Fibroblast of mammary gland (primary cell): ENCODE measurements around the gene OTUD4.
A peak's percentile ranks its signal among the peaks of the same experiment; 100 is the strongest.
"Not testable (repeated sequence)": the region's sequence is repeated elsewhere in the genome, so short reads cannot be mapped to it uniquely, and the experiment has no call there.

Experiments
- DNase-seq: peaks from one replicate; pipeline ENCODE4 v3.0.0-alpha.2; 2010; ENCODE audit warnings: low read depth
- H3K4me3 ChIP-seq: 2 replicates; pipeline ENCODE4 v1.5.1; 2011; ENCODE audit warnings: low read depth, mild to moderate bottlenecking, low read length, moderate library complexity; ENCODE audit not compliant: control insufficient read depth
- TF ChIP-seq, protein P1 (sequence below): conservative IDR thresholded peaks from 2 replicates; pipeline ENCODE4 v1.5.1; 2011; ENCODE audit warnings: low read depth, low read length, inconsistent platforms; ENCODE audit not compliant: control insufficient read depth, insufficient read depth

Gene OTUD4, protein sequence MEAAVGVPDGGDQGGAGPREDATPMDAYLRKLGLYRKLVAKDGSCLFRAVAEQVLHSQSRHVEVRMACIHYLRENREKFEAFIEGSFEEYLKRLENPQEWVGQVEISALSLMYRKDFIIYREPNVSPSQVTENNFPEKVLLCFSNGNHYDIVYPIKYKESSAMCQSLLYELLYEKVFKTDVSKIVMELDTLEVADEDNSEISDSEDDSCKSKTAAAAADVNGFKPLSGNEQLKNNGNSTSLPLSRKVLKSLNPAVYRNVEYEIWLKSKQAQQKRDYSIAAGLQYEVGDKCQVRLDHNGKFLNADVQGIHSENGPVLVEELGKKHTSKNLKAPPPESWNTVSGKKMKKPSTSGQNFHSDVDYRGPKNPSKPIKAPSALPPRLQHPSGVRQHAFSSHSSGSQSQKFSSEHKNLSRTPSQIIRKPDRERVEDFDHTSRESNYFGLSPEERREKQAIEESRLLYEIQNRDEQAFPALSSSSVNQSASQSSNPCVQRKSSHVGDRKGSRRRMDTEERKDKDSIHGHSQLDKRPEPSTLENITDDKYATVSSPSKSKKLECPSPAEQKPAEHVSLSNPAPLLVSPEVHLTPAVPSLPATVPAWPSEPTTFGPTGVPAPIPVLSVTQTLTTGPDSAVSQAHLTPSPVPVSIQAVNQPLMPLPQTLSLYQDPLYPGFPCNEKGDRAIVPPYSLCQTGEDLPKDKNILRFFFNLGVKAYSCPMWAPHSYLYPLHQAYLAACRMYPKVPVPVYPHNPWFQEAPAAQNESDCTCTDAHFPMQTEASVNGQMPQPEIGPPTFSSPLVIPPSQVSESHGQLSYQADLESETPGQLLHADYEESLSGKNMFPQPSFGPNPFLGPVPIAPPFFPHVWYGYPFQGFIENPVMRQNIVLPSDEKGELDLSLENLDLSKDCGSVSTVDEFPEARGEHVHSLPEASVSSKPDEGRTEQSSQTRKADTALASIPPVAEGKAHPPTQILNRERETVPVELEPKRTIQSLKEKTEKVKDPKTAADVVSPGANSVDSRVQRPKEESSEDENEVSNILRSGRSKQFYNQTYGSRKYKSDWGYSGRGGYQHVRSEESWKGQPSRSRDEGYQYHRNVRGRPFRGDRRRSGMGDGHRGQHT

DNA sequence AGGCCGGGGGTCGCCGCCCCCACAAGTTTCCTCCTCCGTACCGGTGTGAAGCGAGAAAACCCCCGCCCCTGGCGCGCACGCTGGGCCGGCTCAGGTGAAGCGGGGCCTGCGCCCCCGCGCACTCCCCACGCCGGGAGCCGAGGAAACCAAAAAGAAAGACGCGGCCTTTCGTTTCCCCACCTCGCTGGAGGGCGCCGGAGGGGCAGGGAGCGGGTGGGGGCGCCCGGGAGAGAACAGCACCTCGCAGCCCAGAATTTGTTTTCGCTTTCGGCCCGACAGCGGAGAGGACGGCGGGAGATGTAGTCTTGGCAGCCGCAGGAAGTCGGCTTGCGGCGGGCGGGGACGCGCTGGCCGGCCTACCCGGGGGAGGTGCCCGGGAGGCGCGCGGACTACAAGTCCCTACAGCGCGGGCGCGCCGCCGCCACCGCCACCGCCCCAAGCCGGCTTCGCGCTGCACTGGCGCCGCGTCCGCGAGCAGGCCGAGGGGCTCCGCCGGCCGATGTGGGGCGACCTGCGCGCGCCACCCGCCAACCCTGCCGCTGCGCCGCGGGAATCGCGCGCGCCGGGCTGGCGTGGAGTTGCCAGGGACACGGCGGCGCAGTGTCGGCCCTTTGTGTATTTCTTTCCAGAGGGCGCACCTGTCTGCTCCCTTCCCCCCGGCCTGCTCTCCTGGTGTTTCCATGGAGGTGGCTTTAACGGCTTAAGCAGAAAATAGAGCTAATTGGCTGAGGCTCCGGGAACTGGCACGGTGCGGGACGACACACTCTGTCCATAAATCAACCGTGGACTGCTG is at the start of gene OTUD4:
Gene OTUD4, minus strand, starts transcription at position 292 of the 793 bp plus-strand sequence. CDS start 616 bp downstream, outside the sequence.
- TF ChIP-seq, protein P1, sequence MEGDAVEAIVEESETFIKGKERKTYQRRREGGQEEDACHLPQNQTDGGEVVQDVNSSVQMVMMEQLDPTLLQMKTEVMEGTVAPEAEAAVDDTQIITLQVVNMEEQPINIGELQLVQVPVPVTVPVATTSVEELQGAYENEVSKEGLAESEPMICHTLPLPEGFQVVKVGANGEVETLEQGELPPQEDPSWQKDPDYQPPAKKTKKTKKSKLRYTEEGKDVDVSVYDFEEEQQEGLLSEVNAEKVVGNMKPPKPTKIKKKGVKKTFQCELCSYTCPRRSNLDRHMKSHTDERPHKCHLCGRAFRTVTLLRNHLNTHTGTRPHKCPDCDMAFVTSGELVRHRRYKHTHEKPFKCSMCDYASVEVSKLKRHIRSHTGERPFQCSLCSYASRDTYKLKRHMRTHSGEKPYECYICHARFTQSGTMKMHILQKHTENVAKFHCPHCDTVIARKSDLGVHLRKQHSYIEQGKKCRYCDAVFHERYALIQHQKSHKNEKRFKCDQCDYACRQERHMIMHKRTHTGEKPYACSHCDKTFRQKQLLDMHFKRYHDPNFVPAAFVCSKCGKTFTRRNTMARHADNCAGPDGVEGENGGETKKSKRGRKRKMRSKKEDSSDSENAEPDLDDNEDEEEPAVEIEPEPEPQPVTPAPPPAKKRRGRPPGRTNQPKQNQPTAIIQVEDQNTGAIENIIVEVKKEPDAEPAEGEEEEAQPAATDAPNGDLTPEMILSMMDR = no peak
- peak; percentile 91 for DNase-seq
- peak within 1 kb of the TSS; percentile 87 for H3K4me3 ChIP-seq

DNA sequence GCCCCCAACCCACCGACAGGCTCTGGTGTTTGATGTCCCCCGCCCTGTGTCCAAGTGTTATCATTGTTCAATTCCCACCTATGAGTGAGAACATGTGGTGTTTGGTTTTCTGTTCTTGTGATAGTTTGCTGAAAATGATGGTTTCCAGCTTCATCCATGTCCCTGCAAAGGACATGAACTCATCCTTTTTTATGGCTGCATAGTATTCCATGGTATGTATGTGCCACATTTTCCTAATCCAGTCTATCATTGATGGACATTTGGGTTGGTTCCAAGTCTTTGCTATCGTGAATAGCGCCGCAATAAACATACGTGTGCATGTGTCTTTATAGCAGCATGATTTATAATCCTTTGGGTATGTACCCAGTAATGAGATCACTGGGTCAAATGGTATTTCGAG is 42.8 kb upstream of the OTUD4 start:
- DNase-seq, H3K4me3 ChIP-seq: not testable (repeated sequence)

DNA sequence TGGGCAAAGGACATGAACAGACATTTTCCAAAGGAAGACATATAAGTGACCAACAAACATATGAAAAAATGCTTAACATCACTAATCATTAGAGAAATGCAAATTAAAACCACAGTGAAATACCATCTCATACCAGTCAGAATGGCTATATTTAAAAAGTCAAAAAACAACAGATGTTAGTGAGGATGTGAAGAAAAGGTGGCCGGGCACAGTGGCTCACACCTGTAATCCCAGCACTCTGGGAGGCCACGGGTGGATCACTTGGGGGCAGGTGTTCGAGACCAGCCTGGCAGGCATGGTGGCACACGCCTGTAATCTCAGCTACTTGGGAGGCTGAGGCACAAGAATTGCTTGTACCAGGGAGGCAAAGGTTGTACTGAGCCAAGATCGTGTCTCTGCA is 41.1 kb upstream of the OTUD4 start:
- H3K4me3 ChIP-seq, DNase-seq: not testable (repeated sequence)

DNA sequence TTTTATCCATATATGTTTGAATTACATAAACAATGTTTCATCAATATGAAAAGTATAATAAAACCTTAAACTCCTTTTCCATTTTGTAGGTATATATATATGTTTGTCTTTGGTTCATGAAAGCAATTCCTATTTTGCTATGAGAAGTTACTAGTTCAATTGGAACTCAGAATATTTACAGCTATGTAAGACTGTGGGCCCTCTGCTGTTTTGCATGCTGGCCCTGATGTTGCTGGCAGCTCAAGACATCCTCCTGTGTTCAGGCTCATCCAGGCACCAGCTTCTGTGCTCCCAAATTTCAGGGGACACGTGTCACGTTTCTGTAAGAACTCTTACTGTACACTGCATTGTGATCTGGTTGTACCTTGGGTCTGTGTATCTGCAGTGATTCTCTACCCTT is 38.7 kb upstream of the OTUD4 start:
- no peak for DNase-seq
- TF ChIP-seq, protein P1 = no peak
- H3K4me3 ChIP-seq = no peak overlapping the region

DNA sequence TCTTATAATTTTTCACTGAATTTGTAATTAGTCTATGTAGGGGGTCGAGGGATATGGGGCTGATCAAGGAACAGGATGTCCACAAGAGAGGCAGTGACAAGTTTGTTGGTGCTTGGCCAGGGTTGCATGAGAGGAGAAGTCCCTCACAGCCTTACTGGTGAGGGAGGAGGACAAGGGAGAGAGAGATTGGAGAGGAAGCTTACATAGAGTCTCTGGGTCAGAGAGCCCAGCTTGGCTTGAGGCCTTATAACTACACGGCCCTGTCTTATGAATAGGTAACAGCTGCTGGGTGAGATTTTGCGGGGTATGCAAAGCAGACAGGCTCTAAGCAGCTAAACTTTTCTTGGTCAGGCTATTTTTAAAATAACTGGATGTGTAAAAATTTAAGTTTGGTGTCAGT is 37.9 kb upstream of the OTUD4 start:
- no peak overlapping the region for H3K4me3 ChIP-seq
- TF ChIP-seq, protein P1 = no peak
- peak; percentile 9 for DNase-seq

DNA sequence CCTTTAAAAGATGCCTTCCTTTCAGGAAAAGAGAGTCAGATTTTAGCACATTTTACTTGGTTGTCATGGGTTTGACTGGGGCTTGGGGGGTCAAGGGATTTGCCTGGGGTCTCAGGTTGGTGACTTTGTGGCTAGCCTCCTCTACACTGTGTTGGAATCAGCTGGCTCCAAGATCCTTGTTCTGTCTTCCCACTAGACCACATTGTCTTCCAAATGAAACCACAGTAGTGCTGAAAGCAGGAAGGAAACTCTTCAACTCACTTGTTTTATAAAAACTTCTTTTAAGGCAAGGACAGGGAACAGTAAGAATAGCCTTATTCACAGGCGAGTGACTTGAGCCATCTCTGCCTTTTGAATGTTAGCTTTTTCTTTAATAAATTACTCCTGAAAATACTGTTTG is 37.0 kb upstream of the OTUD4 start:
- no peak for DNase-seq
- TF ChIP-seq, protein P1 = no peak

DNA sequence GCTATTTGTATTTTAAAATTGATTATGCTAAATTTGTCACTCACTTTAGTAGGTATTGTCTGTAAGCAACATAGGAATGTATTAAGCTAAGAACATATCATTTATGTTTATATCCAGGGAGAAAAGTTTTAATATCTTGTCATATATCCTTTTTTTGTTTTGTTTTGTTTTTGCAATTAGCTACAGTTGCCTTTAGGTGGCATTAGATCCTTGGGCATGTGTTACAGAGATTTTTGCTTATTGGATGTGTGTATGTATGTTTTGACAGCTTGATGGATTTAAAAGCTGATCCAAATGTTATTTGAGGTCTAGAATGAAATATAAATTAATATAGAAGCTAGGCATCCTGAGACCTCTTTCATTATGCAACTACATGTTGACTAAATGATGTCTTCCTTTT is 36.1 kb upstream of the OTUD4 start:
- TF ChIP-seq, protein P1 = peak; percentile 73
- no peak overlapping the region for H3K4me3 ChIP-seq
- DNase-seq = peak; percentile 60

More for the DNA sequence above, 37.0 kb upstream of the OTUD4 start:
- H3K4me3 ChIP-seq = no peak overlapping the region
